SK-N-SH (cell line): ENCODE results near the gene EAF2. TPM values are rescaled to one million over a fixed set of nuclear protein-coding genes. Genes with fewer than 3 reads are reported as not detected.

Source experiments
- CTCF ChIA-PET: fragments of 300-600, 350-600 bp; formaldehyde crosslinking; extraction: SDS; loops from one replicate; lab custom pipeline; 2021; lab: Yijun Ruan, JAX
- POLR2A ChIA-PET: fragments of 350-600 bp; sonication (Branson Sonifier 250); formaldehyde crosslinking; extraction: SDS; loops from one replicate; lab custom pipeline; 2020; ENCODE audit warnings: antibody characterized with exemption, inconsistent platforms; lab: Yijun Ruan, JAX
- DNase-seq: peaks from one replicate; pipeline ENCODE4 v3.0.0; 2012
- H2AFZ ChIP-seq: fragments of 200-600 bp; sonication (generic); 2 replicates; pipeline ENCODE4 v1.8.1; 2016; ENCODE audit warnings: antibody characterized with exemption, mild to moderate bottlenecking, low read depth
- H3F3A ChIP-seq: fragments of 200-600 bp; sonication (generic); replicated peaks from 2 replicates; pipeline ENCODE3; 2016; ENCODE audit warnings: antibody characterized with exemption, mild to moderate bottlenecking; ENCODE audit not compliant: insufficient read depth
- H3K27ac ChIP-seq, 2 experiments: fragments of 200-500 bp in 1 of 2; fragments of 200-600 bp in 1 of 2; sonication (Bioruptor generic) in 1 of 2; sonication (generic), shearing (Covaris generic) in 1 of 2; 2 replicates each; pipeline versions ENCODE4 v1.5.1 to v1.6.1; 2014 to 2016; ENCODE audit warnings: low read depth in 2 of 2, inconsistent platforms in 1 of 2, low read length in 1 of 2, mild to moderate bottlenecking in 1 of 2, mixed read lengths in 1 of 2
- H3K27me3 ChIP-seq: fragments of 200-600 bp; sonication (generic), shearing (Covaris generic); 2 replicates; pipeline ENCODE4 v1.6.1; 2016; ENCODE audit warnings: mixed run types; ENCODE audit not compliant: insufficient read depth
- H3K36me3 ChIP-seq, 2 experiments: fragments of 200-500 bp in 1 of 2; fragments of 200-600 bp in 1 of 2; sonication (Bioruptor generic) in 1 of 2; sonication (generic) in 1 of 2; replicated peaks in 1 of 2; 2 replicates each; pipeline versions ENCODE3 to v1.5.1; 2014 to 2016; ENCODE audit warnings: low read length in 1 of 2, mild to moderate bottlenecking in 1 of 2; ENCODE audit not compliant: insufficient read depth in 2 of 2, control insufficient read depth in 1 of 2
- H3K4me1 ChIP-seq, 2 experiments: fragments of 200-500 bp in 1 of 2; fragments of 200-600 bp in 1 of 2; sonication (Bioruptor generic) in 1 of 2; sonication (generic), shearing (Covaris generic) in 1 of 2; 2 replicates each; pipeline versions ENCODE4 v1.5.1 to v1.6.1; 2014 to 2016; ENCODE audit warnings: low read depth in 1 of 2, low read length in 1 of 2, mixed run types in 1 of 2; ENCODE audit not compliant: insufficient read depth in 2 of 2, control insufficient read depth in 1 of 2
- H3K4me2 ChIP-seq: fragments of 200-600 bp; sonication (generic), shearing (Covaris generic); 2 replicates; pipeline ENCODE4 v1.6.1; 2017; ENCODE audit warnings: mixed run types
- H3K4me3 ChIP-seq, 2 experiments: fragments of 200-500 bp in 1 of 2; fragments of 200-600 bp in 1 of 2; sonication (Bioruptor generic) in 1 of 2; sonication (generic), shearing (Covaris generic) in 1 of 2; 2 replicates each; pipeline versions ENCODE4 v1.5.1 to v1.8.1; 2014 to 2016; ENCODE audit warnings: low read depth in 2 of 2, inconsistent platforms in 1 of 2, low read length in 1 of 2, mild to moderate bottlenecking in 1 of 2, mixed read lengths in 1 of 2, moderate library complexity in 1 of 2
- H3K79me2 ChIP-seq: fragments of 200-600 bp; sonication (generic); 2 replicates; pipeline ENCODE4 v1.8.1; 2017; ENCODE audit warnings: mild to moderate bottlenecking; ENCODE audit not compliant: insufficient read depth
- H3K9ac ChIP-seq: fragments of 200-600 bp; sonication (generic); 2 replicates; pipeline ENCODE4 v1.6.1; 2017; ENCODE audit warnings: mixed run types
- H3K9me2 ChIP-seq: fragments of 200-600 bp; sonication (generic); 2 replicates; pipeline ENCODE4 v1.6.1; 2017; ENCODE audit warnings: mixed run types
- H3K9me3 ChIP-seq: fragments of 200-600 bp; sonication (generic); 2 replicates; pipeline ENCODE4 v1.6.1; 2017; ENCODE audit warnings: mixed run types, mild to moderate bottlenecking, moderate library complexity
- H4K20me1 ChIP-seq: fragments of 200-600 bp; sonication (generic); 2 replicates; pipeline ENCODE4 v1.6.1; 2017; ENCODE audit warnings: mild to moderate bottlenecking, mixed run types; ENCODE audit not compliant: insufficient read depth
- CHD2 ChIP-seq: fragments of 150-350 bp; IDR thresholded peaks from 2 replicates; pipeline ENCODE4 v1.6.1; 2018; ENCODE audit warnings: low read length; ENCODE audit not compliant: partially characterized antibody
- ELF1 ChIP-seq: IDR thresholded peaks from 2 replicates; pipeline ENCODE4 v1.4.0; 2012
- EP300 ChIP-seq, 2 experiments: IDR thresholded peaks; 2 replicates each; pipeline versions ENCODE4 v1.4.0 to v1.6.1; 2012; ENCODE audit warnings: borderline replicate concordance in 1 of 2, low read depth in 1 of 2, low read length in 1 of 2
- FOSL2 ChIP-seq: IDR thresholded peaks from 2 replicates; pipeline ENCODE4 v1.4.0; 2012; ENCODE audit warnings: low read depth, mild to moderate bottlenecking, moderate library complexity, borderline replicate concordance
- FOXJ3 ChIP-seq: sonication (generic); formaldehyde crosslinking; IDR thresholded peaks from 2 replicates; pipeline ENCODE4 v1.5.1; 2020; ENCODE audit warnings: mild to moderate bottlenecking, missing genetic modification reagents
- FOXM1 ChIP-seq: IDR thresholded peaks from 2 replicates; pipeline ENCODE4 v1.4.0; 2012; ENCODE audit warnings: low read depth, mild to moderate bottlenecking
- GATA2 ChIP-seq: sonication (generic); formaldehyde crosslinking; IDR thresholded peaks from 2 replicates; pipeline ENCODE4 v1.5.0; 2020; ENCODE audit warnings: mild to moderate bottlenecking, missing genetic modification reagents
- MEF2A ChIP-seq: IDR thresholded peaks from 2 replicates; pipeline ENCODE4 v1.4.0; 2012; ENCODE audit warnings: low read depth, borderline replicate concordance
- MXI1 ChIP-seq: IDR thresholded peaks from 2 replicates; pipeline ENCODE4 v1.6.1; 2012; ENCODE audit warnings: mild to moderate bottlenecking, low read depth, low read length, improper control_type of control experiment
- NRF1 ChIP-seq: IDR thresholded peaks from 2 replicates; pipeline ENCODE4 v1.6.1; 2012; ENCODE audit warnings: low read depth, mild to moderate bottlenecking, low read length
- POLR2AphosphoS5 ChIP-seq: IDR thresholded peaks from 2 replicates; pipeline ENCODE4 v1.6.1; 2012; ENCODE audit warnings: low read depth, low read length
- RAD21 ChIP-seq: IDR thresholded peaks from 2 replicates; pipeline ENCODE4 v1.6.1; 2012; ENCODE audit warnings: mild to moderate bottlenecking, low read length
- RCOR1 ChIP-seq: fragments of 150-350 bp; IDR thresholded peaks from 2 replicates; pipeline ENCODE4 v1.6.1; 2017; ENCODE audit warnings: antibody characterized with exemption, low read length
- RFX5 ChIP-seq: IDR thresholded peaks from 2 replicates; pipeline ENCODE4 v1.6.1; 2012; ENCODE audit warnings: mild to moderate bottlenecking, improper control_type of control experiment, low read length
- RXRA ChIP-seq: IDR thresholded peaks from 2 replicates; pipeline ENCODE4 v1.4.0; 2012; ENCODE audit warnings: low read depth, mild to moderate bottlenecking, borderline replicate concordance
- SMC3 ChIP-seq: IDR thresholded peaks from 2 replicates; pipeline ENCODE4 v1.6.1; 2012; ENCODE audit warnings: low read depth, low read length, improper control_type of control experiment
- TCF12 ChIP-seq: IDR thresholded peaks from 2 replicates; pipeline ENCODE4 v1.4.0; 2012
- YY1 ChIP-seq: IDR thresholded peaks from 2 replicates; pipeline ENCODE4 v1.4.0; 2012; ENCODE audit warnings: low read depth, mild to moderate bottlenecking
- WGBS: methylation state at CpG from one replicate; pipeline ENCODE4 v1.1.6; 2017; ENCODE audit warnings: low lambda C conversion rate; 5-methylcytosine and 5-hydroxymethylcytosine counted together
- polyA plus RNA-seq, 3 experiments: library from polyadenylated mRNA; depleted of rRNA; stranded (reverse); fragments of >200 nt; gene quantifications; 2 replicates each; pipeline ENCODE4 v1.2.3, GENCODE V29; 2012
- TF ChIP-seq, protein P1 (sequence below): fragments of 150-350 bp; IDR thresholded peaks from 2 replicates; pipeline ENCODE4 v1.6.1; 2016; ENCODE audit warnings: mild to moderate bottlenecking, low read depth, low read length
- TF ChIP-seq, protein P2 (sequence below): fragments of 150-350 bp; IDR thresholded peaks from 2 replicates; pipeline ENCODE4 v1.6.1; 2017; ENCODE audit warnings: antibody characterized with exemption, low read length, low read depth, borderline replicate concordance
- TF ChIP-seq, protein P3 (sequence below): IDR thresholded peaks from 2 replicates; pipeline ENCODE4 v1.4.0; 2012; ENCODE audit warnings: low read depth

The EAF2 gene
- polyA plus RNA-seq, 1 of the 3 experiments (the other 2 are of a cell fraction), result 0.85 TPM

DNA sequence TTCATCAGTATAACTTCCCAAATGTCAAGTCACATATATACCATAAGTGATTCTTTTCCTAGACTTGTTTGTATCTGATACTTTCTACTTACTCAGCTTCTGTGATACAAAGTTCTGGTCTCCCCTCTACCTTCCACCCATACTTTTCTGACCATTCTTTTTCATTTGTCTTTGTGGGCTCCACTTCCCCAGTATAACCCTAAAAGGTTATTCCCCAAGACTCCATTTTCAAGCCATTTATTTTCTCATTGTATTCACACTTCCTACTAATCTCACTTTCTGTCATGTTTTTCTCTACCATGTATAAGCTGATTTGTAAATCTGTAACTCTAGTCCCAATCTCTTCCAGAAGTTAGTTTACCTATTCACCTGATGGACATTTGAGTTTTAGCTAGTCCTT, 34.1 kb upstream of the EAF2 start (continued):
- TF ChIP-seq NRF1 (no peak), RCOR1 (no peak), POLR2AphosphoS5 (no peak)

DNA sequence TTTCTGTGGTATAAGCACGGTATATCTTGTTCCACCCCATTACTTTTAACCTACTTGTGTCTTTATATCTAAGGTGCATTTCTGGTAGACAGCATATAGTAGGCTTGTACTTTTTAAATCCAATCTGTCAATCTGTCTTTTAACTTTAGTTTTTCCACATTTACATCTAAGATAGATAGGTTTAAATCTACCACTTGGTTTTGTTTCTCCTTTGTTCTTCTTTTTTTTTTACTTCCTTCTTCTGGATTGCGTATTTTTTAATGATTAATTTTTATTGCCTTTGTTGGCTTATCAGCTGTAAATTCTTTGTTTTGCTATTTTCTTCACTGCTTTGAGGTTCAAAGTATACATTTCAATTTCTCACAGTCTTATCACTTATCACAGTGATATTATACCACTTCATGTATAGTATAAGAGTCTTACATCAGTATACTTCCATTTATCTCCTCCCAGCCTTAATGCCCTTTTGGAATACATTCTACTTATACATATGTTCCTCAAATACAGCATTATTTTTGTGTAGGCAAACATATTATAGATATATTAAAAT, 31.2 kb upstream of the EAF2 start:
- POLR2A ChIA-PET, result no interaction called here
- Histone ChIP-seq H3K4me1 (no peaks in the 10 kb centered on the region), H4K20me1 (no peaks in the 10 kb centered on the region), H2AFZ (no peak overlapping the region), H3K36me3 (peaks cover 44 to 70% of the 10 kb centered on the region in 2 experiments), H3K27me3 (no peaks in the 10 kb centered on the region), H3K79me2 (no peaks in the 10 kb centered on the region), H3F3A (no peaks in the 10 kb centered on the region), H3K27ac (no peak overlapping the region), H3K4me3 (no peak overlapping the region), H3K9me3 (no peaks in the 10 kb centered on the region), H3K9me2 (no peaks in the 10 kb centered on the region), H3K9ac (no peak overlapping the region), H3K4me2 (no peak overlapping the region)
- no peak for TF ChIP-seq MEF2A
- TF ChIP-seq NRF1, result no peak
- TF ChIP-seq ELF1, result no peak
- TF ChIP-seq FOXM1, result no peak
- no peak for TF ChIP-seq EP300 (IDR thresholded peaks at IDR 0.05; ENCODE audit: borderline replicate concordance in 1 of 2, low read depth in 1 of 2, low read length in 1 of 2)
- no peak for TF ChIP-seq FOXJ3 (CRISPR knock-in tag)
- no peak for TF ChIP-seq TCF12
- TF ChIP-seq, protein P1, sequence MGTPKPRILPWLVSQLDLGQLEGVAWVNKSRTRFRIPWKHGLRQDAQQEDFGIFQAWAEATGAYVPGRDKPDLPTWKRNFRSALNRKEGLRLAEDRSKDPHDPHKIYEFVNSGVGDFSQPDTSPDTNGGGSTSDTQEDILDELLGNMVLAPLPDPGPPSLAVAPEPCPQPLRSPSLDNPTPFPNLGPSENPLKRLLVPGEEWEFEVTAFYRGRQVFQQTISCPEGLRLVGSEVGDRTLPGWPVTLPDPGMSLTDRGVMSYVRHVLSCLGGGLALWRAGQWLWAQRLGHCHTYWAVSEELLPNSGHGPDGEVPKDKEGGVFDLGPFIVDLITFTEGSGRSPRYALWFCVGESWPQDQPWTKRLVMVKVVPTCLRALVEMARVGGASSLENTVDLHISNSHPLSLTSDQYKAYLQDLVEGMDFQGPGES, result no peak
- no peak for TF ChIP-seq RFX5
- TF ChIP-seq, protein P2, sequence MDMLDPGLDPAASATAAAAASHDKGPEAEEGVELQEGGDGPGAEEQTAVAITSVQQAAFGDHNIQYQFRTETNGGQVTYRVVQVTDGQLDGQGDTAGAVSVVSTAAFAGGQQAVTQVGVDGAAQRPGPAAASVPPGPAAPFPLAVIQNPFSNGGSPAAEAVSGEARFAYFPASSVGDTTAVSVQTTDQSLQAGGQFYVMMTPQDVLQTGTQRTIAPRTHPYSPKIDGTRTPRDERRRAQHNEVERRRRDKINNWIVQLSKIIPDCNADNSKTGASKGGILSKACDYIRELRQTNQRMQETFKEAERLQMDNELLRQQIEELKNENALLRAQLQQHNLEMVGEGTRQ, result no peak
- no peak for TF ChIP-seq RXRA
- TF ChIP-seq RAD21, result no peak
- TF ChIP-seq, protein P3, sequence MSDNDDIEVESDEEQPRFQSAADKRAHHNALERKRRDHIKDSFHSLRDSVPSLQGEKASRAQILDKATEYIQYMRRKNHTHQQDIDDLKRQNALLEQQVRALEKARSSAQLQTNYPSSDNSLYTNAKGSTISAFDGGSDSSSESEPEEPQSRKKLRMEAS, result no peak
- no peak for TF ChIP-seq FOSL2
- no peak for TF ChIP-seq RCOR1
- no peak for TF ChIP-seq GATA2 (CRISPR knock-in tag)
- no peak for TF ChIP-seq MXI1
- no peak for TF ChIP-seq CHD2
- TF ChIP-seq SMC3, result no peak
- TF ChIP-seq YY1, result no peak
- no peak for DNase-seq
- WGBS, result 94% methylated on average over 2 of the region's 2 CpGs
- CTCF ChIA-PET, result no interaction called here
